K562 (cell line): ENCODE results near the gene DDX55. TPM values are rescaled to one million over a fixed set of nuclear protein-coding genes. Genes with fewer than 3 reads are reported as not detected.
A peak's percentile ranks its signal among the peaks of the same experiment; 100 is the strongest.

Experiments used
- CCAR2 ChIP-seq: fragments of 200-400 bp; formaldehyde crosslinking; IDR thresholded peaks from 2 replicates; pipeline ENCODE4 v1.6.1; 2017; ENCODE audit warnings: mild to moderate bottlenecking, low read depth, low read length
- CCNT2 ChIP-seq: IDR thresholded peaks from 2 replicates; pipeline ENCODE4 v1.6.1; 2011; ENCODE audit warnings: borderline replicate concordance, low read depth, mild to moderate bottlenecking, moderate library complexity, mixed read lengths, low read length; ENCODE audit not compliant: insufficient read length; ENCODE audit errors: extremely low read depth
- NR4A1 ChIP-seq, 2 experiments: fragments of 250-450 bp in 1 of 2; fragments of 450-650 bp in 1 of 2; sonication (Bioruptor Pico) in 1 of 2; IDR thresholded peaks; 2 replicates each; pipeline versions ENCODE4 v1.4.0 to v1.6.1; 2016 to 2020; ENCODE audit warnings: mild to moderate bottlenecking in 2 of 2, missing compliant biosample characterization in 1 of 2, missing genetic modification characterization in 1 of 2, moderate library complexity in 1 of 2
- RAD51 ChIP-seq: fragments of 450-650 bp; IDR thresholded peaks from 2 replicates; pipeline ENCODE4 v1.7.1; 2016; ENCODE audit warnings: low read depth, mild to moderate bottlenecking, borderline replicate concordance
- RREB1 ChIP-seq: fragments of 250-450 bp; sonication (Bioruptor Pico); IDR thresholded peaks from 2 replicates; pipeline ENCODE4 v1.4.0; 2020
- SRF ChIP-seq, 2 experiments: fragments of 250-450, 450-650 bp in 1 of 2; sonication (Bioruptor Pico) in 1 of 2; sonication (generic) in 1 of 2; formaldehyde crosslinking; IDR thresholded peaks; 2 replicates each; pipeline versions ENCODE4 v1.5.0 to v1.5.1; 2020 to 2022; ENCODE audit warnings: mild to moderate bottlenecking in 1 of 2, missing genetic modification reagents in 1 of 2
- ZFP36 ChIP-seq: fragments of 150-350 bp; IDR thresholded peaks from 2 replicates; pipeline ENCODE4 v1.6.1; 2018; ENCODE audit warnings: low read length, low read depth; ENCODE audit not compliant: partially characterized antibody
- ZNF79 ChIP-seq: fragments of 250-450 bp; sonication (Bioruptor Pico); IDR thresholded peaks from 2 replicates; pipeline ENCODE4 v1.4.0; 2020; ENCODE audit warnings: low read depth, mild to moderate bottlenecking, moderate library complexity
- polyA plus RNA-seq, 8 experiments: library from polyadenylated mRNA; depleted of rRNA in 4 of 8; stranded (reverse) in 5 of 8; unstranded in 3 of 8; fragments of >200 nt; fragmentation: Nextera tagmentation in 2 of 8; fragmentation: Illumina TruSeq in 1 of 8; extraction: Ambion mirVana in 2 of 8; extraction: Trizol in 1 of 8; gene quantifications; 2 replicates each; pipeline versions ENCODE4 v1.2.1 to v1.2.3, GENCODE V29; 2011 to 2014; ENCODE audit warnings: inconsistent platforms in 1 of 8, missing spikeins in 1 of 8
- total RNA-seq, 7 experiments: library from RNA; depleted of rRNA in 6 of 7; stranded (reverse); fragments of >200 nt in 6 of 7; fragmentation: Illumina TruSeq in 2 of 7; extraction: Trizol in 2 of 7; gene quantifications; 2 replicates each; pipeline versions ENCODE4 v1.2.1 to v1.2.3, GENCODE V29; 2011 to 2021; ENCODE audit warnings: low replicate concordance in 1 of 7
- TF ChIP-seq, protein P1 (sequence below): fragments of 250-450 bp; sonication (Bioruptor Pico); IDR thresholded peaks from 2 replicates; pipeline ENCODE4 v1.6.1; 2021; ENCODE audit warnings: mild to moderate bottlenecking
- TF ChIP-seq, protein P2 (sequence below): fragments of 250-450 bp; sonication (Bioruptor Pico); IDR thresholded peaks from 2 replicates; pipeline ENCODE4 v1.8.0; 2022; ENCODE audit warnings: inconsistent platforms, mild to moderate bottlenecking, moderate library complexity, borderline replicate concordance
- TF ChIP-seq, protein P3 (sequence below): fragments of 250-450 bp; sonication (Bioruptor Pico); IDR thresholded peaks from 2 replicates; pipeline ENCODE4 v1.4.0; 2020; ENCODE audit warnings: mild to moderate bottlenecking, moderate library complexity

The DDX55 gene
- total and polyA plus RNA-seq, 9 of the 15 experiments (the other 6 are each of a cell fraction or from before 2014, with no cell fraction given): 10.6 to 71.0 (median 60.9) TPM

DNA sequence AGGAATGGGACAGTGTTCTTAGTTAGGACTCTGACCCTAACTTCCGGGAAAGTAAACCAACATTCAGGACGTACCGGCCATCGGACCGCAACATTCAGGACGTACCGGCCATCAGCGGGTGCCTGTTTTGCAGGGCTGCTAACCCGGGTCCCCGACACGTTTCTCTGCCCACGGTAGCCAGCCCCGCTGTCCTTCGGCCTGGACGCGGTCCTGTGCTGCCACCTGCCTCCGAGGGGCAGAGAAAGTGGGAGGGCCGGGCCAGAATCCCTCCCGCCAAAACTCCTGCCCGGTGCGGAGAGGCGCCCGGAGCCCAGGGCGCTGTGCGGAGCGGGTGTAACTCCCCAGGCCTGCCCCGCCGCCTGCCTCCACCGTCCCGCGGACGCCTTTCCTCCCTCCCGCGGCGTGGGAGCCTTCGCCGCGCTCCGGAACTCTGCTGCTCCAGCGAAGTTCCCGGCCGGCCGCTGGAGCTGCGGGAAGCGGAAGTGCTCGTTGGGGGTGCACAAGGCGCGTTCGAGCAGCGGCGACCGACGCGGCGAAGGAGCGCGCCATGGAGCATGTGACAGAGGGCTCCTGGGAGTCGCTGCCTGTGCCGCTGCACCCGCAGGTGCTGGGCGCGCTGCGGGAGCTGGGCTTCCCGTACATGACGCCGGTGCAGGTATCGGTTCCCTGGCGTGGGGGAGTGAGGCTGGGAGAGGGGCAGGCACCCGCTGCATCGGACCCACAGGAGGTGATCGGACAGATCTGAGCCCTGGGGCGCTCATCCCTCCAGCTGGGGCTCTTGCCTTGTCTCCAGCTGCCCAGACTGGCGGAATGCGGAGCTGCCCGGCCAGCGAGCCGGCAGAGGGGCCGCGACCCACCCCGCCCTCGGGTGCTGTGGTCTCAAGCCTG lies at the start of gene DDX55 (continued):
- TF ChIP-seq ZNF79 (CRISPR knock-in tag) (peak; percentile 53; the same call in 1 of the 2 replicates), SRF (CRISPR knock-in tag; IDR thresholded peaks at IDR 0.05) (peak in 1 of 2 experiments; percentile 53; a peak in 1 of 4 replicates), RREB1 (CRISPR knock-in tag) (peak; percentile 91), CCNT2 (peak; percentile 70), NR4A1 (CRISPR knock-in tag; IDR thresholded peaks at IDR 0.05) (0 out of 2 replicates have a peak, but pooled peaks have one; percentile 2), NR4A1 (tag; IDR thresholded peaks at IDR 0.05) (peak; percentile 79; the same call in 1 of the 2 replicates), CCAR2 (no peak), RAD51 (peak; percentile 58), ZFP36 (no peak)
- TF ChIP-seq, protein P1, sequence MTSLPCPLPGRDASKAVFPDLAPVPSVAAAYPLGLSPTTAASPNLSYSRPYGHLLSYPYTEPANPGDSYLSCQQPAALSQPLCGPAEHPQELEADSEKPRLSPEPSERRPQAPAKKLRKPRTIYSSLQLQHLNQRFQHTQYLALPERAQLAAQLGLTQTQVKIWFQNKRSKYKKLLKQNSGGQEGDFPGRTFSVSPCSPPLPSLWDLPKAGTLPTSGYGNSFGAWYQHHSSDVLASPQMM: no peak
- TF ChIP-seq, protein P2, sequence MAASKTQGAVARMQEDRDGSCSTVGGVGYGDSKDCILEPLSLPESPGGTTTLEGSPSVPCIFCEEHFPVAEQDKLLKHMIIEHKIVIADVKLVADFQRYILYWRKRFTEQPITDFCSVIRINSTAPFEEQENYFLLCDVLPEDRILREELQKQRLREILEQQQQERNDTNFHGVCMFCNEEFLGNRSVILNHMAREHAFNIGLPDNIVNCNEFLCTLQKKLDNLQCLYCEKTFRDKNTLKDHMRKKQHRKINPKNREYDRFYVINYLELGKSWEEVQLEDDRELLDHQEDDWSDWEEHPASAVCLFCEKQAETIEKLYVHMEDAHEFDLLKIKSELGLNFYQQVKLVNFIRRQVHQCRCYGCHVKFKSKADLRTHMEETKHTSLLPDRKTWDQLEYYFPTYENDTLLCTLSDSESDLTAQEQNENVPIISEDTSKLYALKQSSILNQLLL (CRISPR knock-in tag): no peak
- TF ChIP-seq, protein P3, sequence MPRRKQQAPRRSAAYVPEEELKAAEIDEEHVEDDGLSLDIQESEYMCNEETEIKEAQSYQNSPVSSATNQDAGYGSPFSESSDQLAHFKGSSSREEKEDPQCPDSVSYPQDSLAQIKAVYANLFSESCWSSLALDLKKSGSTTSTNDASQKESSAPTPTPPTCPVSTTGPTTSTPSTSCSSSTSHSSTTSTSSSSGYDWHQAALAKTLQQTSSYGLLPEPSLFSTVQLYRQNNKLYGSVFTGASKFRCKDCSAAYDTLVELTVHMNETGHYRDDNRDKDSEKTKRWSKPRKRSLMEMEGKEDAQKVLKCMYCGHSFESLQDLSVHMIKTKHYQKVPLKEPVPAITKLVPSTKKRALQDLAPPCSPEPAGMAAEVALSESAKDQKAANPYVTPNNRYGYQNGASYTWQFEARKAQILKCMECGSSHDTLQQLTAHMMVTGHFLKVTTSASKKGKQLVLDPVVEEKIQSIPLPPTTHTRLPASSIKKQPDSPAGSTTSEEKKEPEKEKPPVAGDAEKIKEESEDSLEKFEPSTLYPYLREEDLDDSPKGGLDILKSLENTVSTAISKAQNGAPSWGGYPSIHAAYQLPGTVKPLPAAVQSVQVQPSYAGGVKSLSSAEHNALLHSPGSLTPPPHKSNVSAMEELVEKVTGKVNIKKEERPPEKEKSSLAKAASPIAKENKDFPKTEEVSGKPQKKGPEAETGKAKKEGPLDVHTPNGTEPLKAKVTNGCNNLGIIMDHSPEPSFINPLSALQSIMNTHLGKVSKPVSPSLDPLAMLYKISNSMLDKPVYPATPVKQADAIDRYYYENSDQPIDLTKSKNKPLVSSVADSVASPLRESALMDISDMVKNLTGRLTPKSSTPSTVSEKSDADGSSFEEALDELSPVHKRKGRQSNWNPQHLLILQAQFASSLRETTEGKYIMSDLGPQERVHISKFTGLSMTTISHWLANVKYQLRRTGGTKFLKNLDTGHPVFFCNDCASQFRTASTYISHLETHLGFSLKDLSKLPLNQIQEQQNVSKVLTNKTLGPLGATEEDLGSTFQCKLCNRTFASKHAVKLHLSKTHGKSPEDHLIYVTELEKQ (CRISPR knock-in tag): no peak
